ENCODE data around the gene PCBD2. TPM values are rescaled to one million over a fixed set of nuclear protein-coding genes. Genes with fewer than 3 reads are reported as not detected.

The PCBD2 gene
- total RNA-seq, 3 donors from 2014 or later (not counting 1 experiment from before 2014, with no cell fraction given) = 7.6 to 11.5 (median 7.7) TPM

DNA sequence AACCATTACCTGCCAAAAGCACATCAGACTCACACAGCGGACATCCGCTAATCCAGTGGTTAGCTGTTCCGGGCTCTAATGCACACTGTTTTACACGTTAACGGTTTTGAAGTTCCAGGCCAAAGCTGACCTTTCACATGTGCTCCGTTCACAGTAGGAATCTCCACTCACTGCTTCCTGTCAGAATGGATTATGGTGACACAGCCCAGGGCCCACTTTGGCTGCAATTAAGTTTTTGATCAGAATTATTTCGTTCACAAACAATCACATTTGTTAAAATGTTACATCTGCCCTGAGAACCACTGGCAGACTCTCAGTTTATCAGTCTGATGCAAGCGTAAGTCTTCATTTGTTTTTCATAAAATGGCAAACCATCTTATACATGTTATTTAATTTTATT is 32.6 kb downstream of the PCBD2 start:
- DNase-seq (no peak), ATAC-seq (no peak)
- Mint-ChIP-seq H3K9me3 (no peaks in the 10 kb centered on the region), H3K36me3 (no peaks in the 10 kb centered on the region), H3K27ac (no peak overlapping the region), H3K4me3 (no peak overlapping the region), H3K27me3 (ENCODE audit: low read depth in 2 of 2) (no peaks in the 10 kb centered on the region), H3K4me1 (no peaks in the 10 kb centered on the region)
- 97% methylated on average over 7 of the region's 8 CpGs for WGBS (ENCODE audit: insufficient coverage)
- intact Hi-C loops (cut with micrococcal nuclease) = no loop called here
- no peak overlapping the region for H3K27ac ChIP-seq (ENCODE audit: low read length)
- H3K27me3 ChIP-seq (ENCODE audit: control insufficient read depth, insufficient read depth, low read length) = no peaks in the 10 kb centered on the region
- no peaks in the 10 kb centered on the region for H3K4me1 ChIP-seq (ENCODE audit: control insufficient read depth, insufficient read depth, low read length)
- no peak overlapping the region for H3K4me3 ChIP-seq (ENCODE audit: low read length)
- no peaks in the 10 kb centered on the region for H3K9me3 ChIP-seq (ENCODE audit: control insufficient read depth, insufficient read depth, low read length)
- H3K36me3 ChIP-seq (ENCODE audit: control insufficient read depth, insufficient read depth, low read length) = peaks cover 6% of the 10 kb centered on the region
- TF ChIP-seq, protein P1, sequence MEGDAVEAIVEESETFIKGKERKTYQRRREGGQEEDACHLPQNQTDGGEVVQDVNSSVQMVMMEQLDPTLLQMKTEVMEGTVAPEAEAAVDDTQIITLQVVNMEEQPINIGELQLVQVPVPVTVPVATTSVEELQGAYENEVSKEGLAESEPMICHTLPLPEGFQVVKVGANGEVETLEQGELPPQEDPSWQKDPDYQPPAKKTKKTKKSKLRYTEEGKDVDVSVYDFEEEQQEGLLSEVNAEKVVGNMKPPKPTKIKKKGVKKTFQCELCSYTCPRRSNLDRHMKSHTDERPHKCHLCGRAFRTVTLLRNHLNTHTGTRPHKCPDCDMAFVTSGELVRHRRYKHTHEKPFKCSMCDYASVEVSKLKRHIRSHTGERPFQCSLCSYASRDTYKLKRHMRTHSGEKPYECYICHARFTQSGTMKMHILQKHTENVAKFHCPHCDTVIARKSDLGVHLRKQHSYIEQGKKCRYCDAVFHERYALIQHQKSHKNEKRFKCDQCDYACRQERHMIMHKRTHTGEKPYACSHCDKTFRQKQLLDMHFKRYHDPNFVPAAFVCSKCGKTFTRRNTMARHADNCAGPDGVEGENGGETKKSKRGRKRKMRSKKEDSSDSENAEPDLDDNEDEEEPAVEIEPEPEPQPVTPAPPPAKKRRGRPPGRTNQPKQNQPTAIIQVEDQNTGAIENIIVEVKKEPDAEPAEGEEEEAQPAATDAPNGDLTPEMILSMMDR (IDR thresholded peaks at IDR 0.05) = no peak

DNA sequence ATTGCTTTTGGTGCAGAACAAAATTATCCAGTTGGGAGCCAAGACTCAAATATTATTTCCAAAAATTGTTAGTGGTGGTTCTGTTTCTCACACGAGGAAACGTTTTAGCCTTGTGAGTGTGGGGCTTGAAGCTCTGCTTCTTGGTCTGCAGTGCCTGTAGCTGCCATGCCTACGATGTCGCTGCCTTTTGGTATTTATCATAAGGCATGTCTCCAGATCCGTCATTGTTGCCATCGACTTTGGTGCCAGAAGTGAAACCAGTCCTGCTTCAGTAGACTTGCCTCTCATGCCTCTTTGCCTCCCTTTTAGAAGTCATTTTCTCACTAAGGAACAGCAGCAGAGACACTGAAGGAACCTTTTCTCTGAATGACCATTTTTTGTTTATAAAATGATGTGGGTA is 33.1 kb downstream of the PCBD2 start:
- Mint-ChIP-seq H3K27me3 (ENCODE audit: low read depth in 2 of 2) (no peaks in the 10 kb centered on the region), H3K36me3 (no peaks in the 10 kb centered on the region), H3K4me1 (no peaks in the 10 kb centered on the region), H3K27ac (no peak overlapping the region), H3K4me3 (no peak overlapping the region), H3K9me3 (no peaks in the 10 kb centered on the region)
- WGBS (ENCODE audit: insufficient coverage) = 98% methylated on average over 6 of the region's 6 CpGs
- ATAC-seq (no peak), DNase-seq (no peak)
- no peaks in the 10 kb centered on the region for H3K9me3 ChIP-seq (ENCODE audit: control insufficient read depth, insufficient read depth, low read length)
- H3K27ac ChIP-seq (ENCODE audit: low read length) = no peak overlapping the region
- TF ChIP-seq, protein P1 (IDR thresholded peaks at IDR 0.05) = no peak
- H3K4me3 ChIP-seq (ENCODE audit: low read length) = no peak overlapping the region
- peaks cover 8% of the 10 kb centered on the region for H3K36me3 ChIP-seq (ENCODE audit: control insufficient read depth, insufficient read depth, low read length)
- H3K27me3 ChIP-seq (ENCODE audit: control insufficient read depth, insufficient read depth, low read length) = no peaks in the 10 kb centered on the region
- H3K4me1 ChIP-seq (ENCODE audit: control insufficient read depth, insufficient read depth, low read length) = no peaks in the 10 kb centered on the region
- intact Hi-C loops (cut with micrococcal nuclease) = no loop called here

DNA sequence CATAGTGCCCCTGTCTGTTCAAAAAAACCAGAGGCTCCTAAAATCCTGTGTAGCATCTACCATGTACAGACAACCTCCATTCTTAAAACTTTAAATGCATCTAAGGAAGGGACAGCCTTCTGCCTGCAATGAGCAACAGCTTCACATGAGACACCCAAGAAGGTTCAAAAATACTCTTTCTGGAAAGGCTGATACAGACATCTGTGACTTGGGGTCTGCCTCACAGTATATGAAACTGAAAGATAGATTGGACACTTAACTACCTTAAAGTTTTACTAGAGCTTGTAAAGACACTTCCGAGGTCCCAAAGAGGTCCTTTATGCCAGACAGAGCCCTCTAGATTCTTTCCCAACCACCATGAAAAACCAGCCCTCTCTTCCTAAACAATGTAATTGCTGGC is 34.6 kb downstream of the PCBD2 start:
- no peaks in the 10 kb centered on the region for H3K36me3 Mint-ChIP-seq
- no peaks in the 10 kb centered on the region for H3K27me3 Mint-ChIP-seq (ENCODE audit: low read depth in 2 of 2)
- ATAC-seq (no peak), DNase-seq (no peak)
- no peaks in the 10 kb centered on the region for H3K4me1 ChIP-seq (ENCODE audit: control insufficient read depth, insufficient read depth, low read length)
- H3K9me3 Mint-ChIP-seq = no peaks in the 10 kb centered on the region
- H3K27me3 ChIP-seq (ENCODE audit: control insufficient read depth, insufficient read depth, low read length) = no peaks in the 10 kb centered on the region
- no peak overlapping the region for H3K4me3 Mint-ChIP-seq
- WGBS (ENCODE audit: insufficient coverage) = 100% methylated on average over 1 of the region's 1 CpG
- no peak overlapping the region for H3K27ac ChIP-seq (ENCODE audit: low read length)
- TF ChIP-seq, protein P1 (IDR thresholded peaks at IDR 0.05) = no peak
- no peaks in the 10 kb centered on the region for H3K9me3 ChIP-seq (ENCODE audit: control insufficient read depth, insufficient read depth, low read length)
- H3K27ac Mint-ChIP-seq = no peak overlapping the region
- no peak overlapping the region for H3K4me3 ChIP-seq (ENCODE audit: low read length)
- no peaks in the 10 kb centered on the region for H3K4me1 Mint-ChIP-seq
- intact Hi-C loops (cut with micrococcal nuclease) = no loop called here
- H3K36me3 ChIP-seq (ENCODE audit: control insufficient read depth, insufficient read depth, low read length) = peaks cover 8% of the 10 kb centered on the region

DNA sequence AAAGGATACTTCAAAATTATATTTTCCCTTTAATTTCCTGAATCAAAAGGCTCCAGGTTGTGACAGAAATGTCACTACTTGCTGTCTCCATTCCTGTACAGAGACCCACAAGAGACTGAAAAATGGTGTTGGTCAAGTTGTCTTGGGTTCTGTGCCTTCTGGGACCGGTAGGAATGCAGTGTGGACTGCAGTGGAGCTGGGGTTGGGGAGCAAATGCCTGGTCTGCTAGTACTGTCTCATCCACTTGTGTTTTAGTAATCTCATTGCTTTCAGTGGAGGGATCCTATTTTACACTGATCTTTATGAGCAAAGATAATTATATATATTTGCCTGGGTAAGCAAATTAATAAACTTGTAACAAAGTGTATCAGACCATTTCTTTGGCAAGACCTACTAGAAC is 38.6 kb downstream of the PCBD2 start:
- Mint-ChIP-seq H3K4me1 (no peaks in the 10 kb centered on the region), H3K4me3 (no peak overlapping the region), H3K27ac (no peak overlapping the region), H3K27me3 (ENCODE audit: low read depth in 2 of 2) (no peaks in the 10 kb centered on the region), H3K36me3 (no peaks in the 10 kb centered on the region), H3K9me3 (no peaks in the 10 kb centered on the region)
- H3K27me3 ChIP-seq (ENCODE audit: control insufficient read depth, insufficient read depth, low read length) = no peaks in the 10 kb centered on the region
- no peak for ATAC-seq
- H3K9me3 ChIP-seq (ENCODE audit: control insufficient read depth, insufficient read depth, low read length) = no peaks in the 10 kb centered on the region
- intact Hi-C loops (cut with micrococcal nuclease) = no loop called here
- no peak overlapping the region for H3K4me3 ChIP-seq (ENCODE audit: low read length)
- no peaks in the 10 kb centered on the region for H3K4me1 ChIP-seq (ENCODE audit: control insufficient read depth, insufficient read depth, low read length)
- H3K36me3 ChIP-seq (ENCODE audit: control insufficient read depth, insufficient read depth, low read length) = peaks cover 3% of the 10 kb centered on the region
- TF ChIP-seq, protein P1 (IDR thresholded peaks at IDR 0.05) = no peak
- WGBS (ENCODE audit: insufficient coverage) = 100% methylated on average over 1 of the region's 1 CpG
- DNase-seq = no peak
- no peak overlapping the region for H3K27ac ChIP-seq (ENCODE audit: low read length)
